ENCODE data around the gene NPAS2. TPM values are rescaled to one million over a fixed set of nuclear protein-coding genes. Genes with fewer than 3 reads are reported as not detected.

NPAS2 gene
- total and polyA plus RNA-seq, 4 donors, result 5.9 to 17.1 (median 10.4) TPM

- TF ChIP-seq CTCF (IDR thresholded peaks at IDR 0.05; ENCODE audit: control extremely low read depth, extremely low read depth), result no peak
- no peaks in the 10 kb centered on the region for H3K9me3 ChIP-seq (ENCODE audit: control insufficient read depth in 4 of 4, insufficient read depth in 3 of 4, low read length in 3 of 4)
- H3K4me3 ChIP-seq, result no peak overlapping the region
- ATAC-seq (ENCODE audit: insufficient read depth, low FRiP score) (no peak), DNase-seq (no peak)
- H3K27ac ChIP-seq (ENCODE audit: low read depth in 1 of 2, low read length in 1 of 2), result no peak overlapping the region
- no peak overlapping the region for H3K9ac ChIP-seq (ENCODE audit: insufficient read depth in 1 of 2, low read length in 2 of 2)
- H3K27me3 ChIP-seq (ENCODE audit: control insufficient read depth in 3 of 3, insufficient read depth in 3 of 3, low read length in 2 of 3), result no peaks in the 10 kb centered on the region
- H3K4me1 ChIP-seq (ENCODE audit: control insufficient read depth in 5 of 5, insufficient read depth in 5 of 5, low read length in 5 of 5), result no peaks in the 10 kb centered on the region
- 92 to 95% methylated on average over 3 of the region's 3 CpGs for WGBS, 2 donors
- H3K36me3 ChIP-seq (ENCODE audit: control insufficient read depth in 4 of 4, insufficient read depth in 4 of 4, low read length in 4 of 4), result peaks cover 0 to 7% (median 2%) of the 10 kb centered on the region in 4 donors
These were observed 169.7 kb downstream of the NPAS2 start for GRCh38 chr2:100989666-100990065.

- TF ChIP-seq CTCF (IDR thresholded peaks at IDR 0.05; ENCODE audit: control extremely low read depth, extremely low read depth), result no peak
- H3K27me3 ChIP-seq (ENCODE audit: control insufficient read depth in 3 of 3, insufficient read depth in 3 of 3, low read length in 2 of 3), result no peaks in the 10 kb centered on the region
- H3K4me3 ChIP-seq, result no peak overlapping the region
- no peak overlapping the region for H3K27ac ChIP-seq (ENCODE audit: low read depth in 1 of 2, low read length in 1 of 2)
- H3K9me3 ChIP-seq (ENCODE audit: control insufficient read depth in 4 of 4, insufficient read depth in 3 of 4, low read length in 3 of 4), result no peaks in the 10 kb centered on the region
- H3K36me3 ChIP-seq (ENCODE audit: control insufficient read depth in 4 of 4, insufficient read depth in 4 of 4, low read length in 4 of 4), result peaks cover 0 to 9% (median 4%) of the 10 kb centered on the region in 4 donors
- H3K4me1 ChIP-seq (ENCODE audit: control insufficient read depth in 5 of 5, insufficient read depth in 5 of 5, low read length in 5 of 5), result no peaks in the 10 kb centered on the region
- no peak for ATAC-seq (ENCODE audit: insufficient read depth, low FRiP score)
- DNase-seq, result no peak
- WGBS, 2 donors, result 94 to 96% methylated on average over 9 of the region's 9 CpGs
- no peak overlapping the region for H3K9ac ChIP-seq (ENCODE audit: insufficient read depth in 1 of 2, low read length in 2 of 2)
These were observed 170.2 kb downstream of the NPAS2 start for GRCh38 chr2:100990166-100990565.

- 87 to 91% methylated on average over 24 of the region's 24 CpGs for WGBS, 2 donors
- ATAC-seq (ENCODE audit: insufficient read depth, low FRiP score), result no peak
- DNase-seq, result no peak
These were observed 170.9 kb downstream of the NPAS2 start for GRCh38 chr2:100990650-100991403.

More at GRCh38 chr2:100990650-100991403, 170.9 kb downstream of the NPAS2 start:
- Histone ChIP-seq H3K9me3 (ENCODE audit: control insufficient read depth in 4 of 4, insufficient read depth in 3 of 4, low read length in 3 of 4) (no peaks in the 10 kb centered on the region), H3K4me3 (no peak overlapping the region), H3K27ac (ENCODE audit: low read depth in 1 of 2, low read length in 1 of 2) (no peak overlapping the region), H3K9ac (ENCODE audit: insufficient read depth in 1 of 2, low read length in 2 of 2) (no peak overlapping the region), H3K27me3 (ENCODE audit: control insufficient read depth in 3 of 3, insufficient read depth in 3 of 3, low read length in 2 of 3) (no peaks in the 10 kb centered on the region), H3K36me3 (ENCODE audit: control insufficient read depth in 4 of 4, insufficient read depth in 4 of 4, low read length in 4 of 4) (peaks cover 0 to 11% (median 6%) of the 10 kb centered on the region in 4 donors), H3K4me1 (ENCODE audit: control insufficient read depth in 5 of 5, insufficient read depth in 5 of 5, low read length in 5 of 5) (no peaks in the 10 kb centered on the region)
- TF ChIP-seq CTCF (IDR thresholded peaks at IDR 0.05; ENCODE audit: control extremely low read depth, extremely low read depth), result no peak
